CD4-positive, CD25-positive, alpha-beta regulatory T cell (primary cell): ENCODE measurements around the gene DUSP1. TPM values are rescaled to one million over a fixed set of nuclear protein-coding genes. Genes with fewer than 3 reads are reported as not detected.
A peak's percentile ranks its signal among the peaks of the same experiment; 100 is the strongest.

Experiments
- ATAC-seq, 2 donors: fragments of 150-1000 bp; cut with Tn5 transposase; one replicate each; pipeline ENCODE4 v1.10.0; 2021; ENCODE audit warnings: low read depth in 2 of 2, moderate number of reproducible peaks in 2 of 2, moderate library complexity in 1 of 2
- DNase-seq, 3 donors: peaks; one replicate each; pipeline versions ENCODE4 v3.0.0 to v3.0.0-alpha.2; 2012 to 2022; ENCODE audit warnings: mixed read lengths in 1 of 3
- H3K27ac ChIP-seq: one replicate; pipeline ENCODE4 v1.7.0; 2013; ENCODE audit warnings: mild to moderate bottlenecking, low read length; ENCODE audit not compliant: insufficient read depth, poor library complexity, severe bottlenecking
- H3K27me3 ChIP-seq: one replicate; pipeline ENCODE4 v1.7.0; 2013; ENCODE audit warnings: low read length; ENCODE audit not compliant: control insufficient read depth, insufficient read depth
- H3K36me3 ChIP-seq: one replicate; pipeline ENCODE4 v1.7.0; 2013; ENCODE audit warnings: mild to moderate bottlenecking, low read length, moderate library complexity; ENCODE audit not compliant: control insufficient read depth, insufficient read depth
- H3K4me1 ChIP-seq: 2 replicates; pipeline ENCODE4 v1.7.0; 2013; ENCODE audit warnings: mild to moderate bottlenecking, low read length; ENCODE audit not compliant: insufficient read depth, control insufficient read depth, poor library complexity, severe bottlenecking
- H3K4me3 ChIP-seq: one replicate; pipeline ENCODE4 v1.7.0; 2013; ENCODE audit warnings: low read depth, mild to moderate bottlenecking, low read length, moderate library complexity
- H3K9me3 ChIP-seq, 2 experiments: 1 replicate in 1 of 2; 2 replicates in 1 of 2; pipeline ENCODE4 v1.7.0; 2013; ENCODE audit warnings: low read length in 2 of 2, mild to moderate bottlenecking in 1 of 2, moderate library complexity in 1 of 2; ENCODE audit not compliant: control insufficient read depth in 2 of 2
- H3K27ac Mint-ChIP-seq, 3 donors: one replicate each; pipeline ENCODE4 v1.8.0; 2020 to 2022; ENCODE audit warnings: mild to moderate bottlenecking in 3 of 3, mixed read lengths in 3 of 3, moderate library complexity in 2 of 3
- H3K27me3 Mint-ChIP-seq: one replicate; pipeline ENCODE4 v1.8.0; 2022; ENCODE audit warnings: mild to moderate bottlenecking, mixed read lengths
- H3K36me3 Mint-ChIP-seq: one replicate; pipeline ENCODE4 v1.8.0; 2020; ENCODE audit warnings: mixed read lengths
- H3K4me1 Mint-ChIP-seq, 4 donors: one replicate each; pipeline ENCODE4 v1.8.0; 2020 to 2022; ENCODE audit warnings: mixed read lengths in 4 of 4, mild to moderate bottlenecking in 1 of 4
- H3K4me3 Mint-ChIP-seq, 4 donors: one replicate each; pipeline ENCODE4 v1.8.0; 2020 to 2022; ENCODE audit warnings: mild to moderate bottlenecking in 4 of 4, mixed read lengths in 4 of 4, moderate library complexity in 3 of 4
- H3K9me3 Mint-ChIP-seq, 7 donors: one replicate each; pipeline ENCODE4 v1.8.0; 2020 to 2022; ENCODE audit warnings: mixed read lengths in 7 of 7, mild to moderate bottlenecking in 3 of 7, moderate library complexity in 2 of 7
- polyA plus RNA-seq, 4 donors: library from polyadenylated mRNA; unstranded; fragments of 300-500 nt; fragmentation: Illumina TruSeq; gene quantifications; one replicate each; pipeline ENCODE4 v1.2.3, GENCODE V29; 2021
- total RNA-seq: library from RNA; stranded (reverse); gene quantifications from one replicate; pipeline ENCODE4 v1.2.3, GENCODE V29; 2022

Gene DUSP1
- total and polyA plus RNA-seq, 5 donors from 2014 or later = 298 to 2,095 (median 511) TPM

GRCh38 chr5:172773481-172774469 is 2.8 kb upstream of the DUSP1 start:
- Mint-ChIP-seq H3K4me3 (peak overlapping the region; percentile 50 to 96 (median 60)), H3K9me3 (peaks cover 0 to 2% (median 0%) of the 10 kb centered on the region in 7 donors), H3K4me1 (peaks cover 23 to 77% (median 56%) of the 10 kb centered on the region in 4 donors), H3K36me3 (peaks cover 5% of the 10 kb centered on the region), H3K27me3 (peaks cover 11% of the 10 kb centered on the region), H3K27ac (peak overlapping the region; percentile 91 to 100 (median 97))
- Histone ChIP-seq H3K4me3 (no peak overlapping the region), H3K4me1 (peaks cover 68% of the 10 kb centered on the region), H3K27me3 (no peaks in the 10 kb centered on the region), H3K36me3 (peaks cover 13% of the 10 kb centered on the region), H3K27ac (peak overlapping the region; percentile 100), H3K9me3 (no peaks in the 10 kb centered on the region)
- DNase-seq (no peak), ATAC-seq (no peak)

GRCh38 chr5:172772112-172772906 is 1.3 kb upstream of the DUSP1 start:
- peaks cover 15% of the 10 kb centered on the region for H3K27me3 Mint-ChIP-seq
- no peaks in the 10 kb centered on the region for H3K9me3 ChIP-seq
- peaks cover 30 to 77% (median 58%) of the 10 kb centered on the region in 4 donors for H3K4me1 Mint-ChIP-seq
- peak overlapping the region; percentile 100 for H3K27ac ChIP-seq
- H3K27me3 ChIP-seq = no peaks in the 10 kb centered on the region
- peak; percentile 49 to 51 for ATAC-seq
- H3K4me3 ChIP-seq = peak overlapping the region; percentile 84
- peak; percentile 80 to 91 (median 81) for DNase-seq
- peak overlapping the region; percentile 94 to 99 (median 96) for H3K4me3 Mint-ChIP-seq
- peaks cover 8% of the 10 kb centered on the region for H3K36me3 Mint-ChIP-seq
- H3K36me3 ChIP-seq = peaks cover 25% of the 10 kb centered on the region
- peaks cover 0 to 2% (median 0%) of the 10 kb centered on the region in 7 donors for H3K9me3 Mint-ChIP-seq
- peak overlapping the region; percentile 97 to 100 (median 100) for H3K27ac Mint-ChIP-seq
- H3K4me1 ChIP-seq = peaks cover 63% of the 10 kb centered on the region

GRCh38 chr5:172771439-172772111 is 580 bp upstream of the DUSP1 start:
- no peaks in the 10 kb centered on the region for H3K27me3 ChIP-seq
- peaks cover 25% of the 10 kb centered on the region for H3K36me3 ChIP-seq
- peak in 1 of 3 donors; percentile 53 for DNase-seq
- H3K4me1 ChIP-seq = peaks cover 60% of the 10 kb centered on the region
- peak overlapping the region; percentile 84 for H3K4me3 ChIP-seq
- H3K9me3 Mint-ChIP-seq = peaks cover 0 to 2% (median 0%) of the 10 kb centered on the region in 7 donors
- H3K4me3 Mint-ChIP-seq = peak overlapping the region; percentile 94 to 99 (median 96)
- peak overlapping the region; percentile 97 to 100 (median 100) for H3K27ac Mint-ChIP-seq
- no peak for ATAC-seq
- H3K9me3 ChIP-seq = no peaks in the 10 kb centered on the region
- peak overlapping the region; percentile 100 for H3K27ac ChIP-seq
- peaks cover 15% of the 10 kb centered on the region for H3K27me3 Mint-ChIP-seq
- H3K36me3 Mint-ChIP-seq = peaks cover 8% of the 10 kb centered on the region
- peaks cover 29 to 76% (median 55%) of the 10 kb centered on the region in 4 donors for H3K4me1 Mint-ChIP-seq

- DNase-seq (peak in 1 of 3 donors; percentile 69), ATAC-seq (no peak)
- H3K27ac ChIP-seq = peak overlapping the region; percentile 100
- Mint-ChIP-seq H3K36me3 (peaks cover 8% of the 10 kb centered on the region), H3K4me3 (peak overlapping the region; percentile 91 to 97 (median 92)), H3K4me1 (peaks cover 23 to 81% (median 57%) of the 10 kb centered on the region in 4 donors), H3K27me3 (peaks cover 20% of the 10 kb centered on the region), H3K27ac (peak overlapping the region; percentile 83 to 100 (median 98)), H3K9me3 (peaks cover 0 to 2% (median 0%) of the 10 kb centered on the region in 7 donors)
- H3K27me3 ChIP-seq = no peaks in the 10 kb centered on the region
- H3K4me3 ChIP-seq = peak overlapping the region; percentile 99
- H3K9me3 ChIP-seq = no peaks in the 10 kb centered on the region
- H3K36me3 ChIP-seq = peaks cover 25% of the 10 kb centered on the region
- peaks cover 71% of the 10 kb centered on the region for H3K4me1 ChIP-seq
Measured at GRCh38 chr5:172770374-172770674, 671 bp downstream of the DUSP1 start.

GRCh38 chr5:172769616-172770373 is 1.2 kb downstream of the DUSP1 start:
- peaks cover 28 to 84% (median 59%) of the 10 kb centered on the region in 4 donors for H3K4me1 Mint-ChIP-seq
- Histone ChIP-seq H3K27me3 (no peaks in the 10 kb centered on the region), H3K4me3 (peak overlapping the region; percentile 99), H3K9me3 (no peaks in the 10 kb centered on the region), H3K4me1 (peaks cover 75% of the 10 kb centered on the region), H3K36me3 (peaks cover 25% of the 10 kb centered on the region), H3K27ac (peak overlapping the region; percentile 100)
- peak overlapping the region; percentile 83 to 100 (median 98) for H3K27ac Mint-ChIP-seq
- H3K27me3 Mint-ChIP-seq = peaks cover 25% of the 10 kb centered on the region
- H3K4me3 Mint-ChIP-seq = peak overlapping the region; percentile 91 to 97 (median 92)
- H3K9me3 Mint-ChIP-seq = peaks cover 0 to 2% (median 0%) of the 10 kb centered on the region in 7 donors
- peaks cover 8% of the 10 kb centered on the region for H3K36me3 Mint-ChIP-seq
- ATAC-seq = no peak
- DNase-seq = peak in 1 of 3 donors; percentile 48

- Histone ChIP-seq H3K36me3 (peaks cover 25% of the 10 kb centered on the region), H3K4me1 (peaks cover 80% of the 10 kb centered on the region), H3K27ac (peak overlapping the region; percentile 100), H3K9me3 (no peaks in the 10 kb centered on the region), H3K27me3 (no peaks in the 10 kb centered on the region), H3K4me3 (peak overlapping the region; percentile 99)
- H3K36me3 Mint-ChIP-seq = peaks cover 8% of the 10 kb centered on the region
- peak overlapping the region; percentile 91 to 97 (median 92) for H3K4me3 Mint-ChIP-seq
- H3K4me1 Mint-ChIP-seq = peaks cover 31 to 83% (median 61%) of the 10 kb centered on the region in 4 donors
- peak overlapping the region; percentile 38 to 100 (median 98) for H3K27ac Mint-ChIP-seq
- no peak for ATAC-seq
- H3K27me3 Mint-ChIP-seq = peaks cover 26% of the 10 kb centered on the region
- H3K9me3 Mint-ChIP-seq = peaks cover 0 to 2% (median 0%) of the 10 kb centered on the region in 7 donors
- DNase-seq = no peak
Measured at GRCh38 chr5:172769342-172769615, 1.7 kb downstream of the DUSP1 start.
